Calu3 (cell line): ENCODE data around the gene ANK2. TPM values are rescaled to one million over a fixed set of nuclear protein-coding genes. Genes with fewer than 3 reads are reported as not detected.

ENCODE experiments used
- BruUV-seq: library from RNA; stranded (reverse); fragments of 400-500 nt; replicated peaks from 2 replicates; lab custom pipeline; 2021; lab: Mats Ljungman, UMichigan
- CTCF ChIA-PET: fragments of 300-600 bp; sonication (Branson Sonifier 250); formaldehyde crosslinking; loops from one replicate; lab custom pipeline; 2022; ENCODE audit warnings: antibody characterized with exemption; lab: Charles Lee
- DNase-seq: peaks from one replicate; pipeline ENCODE4 v3.0.0; 2022
- H3K27ac Mint-ChIP-seq: one replicate; pipeline ENCODE4 v1.8.0; 2022; ENCODE audit warnings: mixed read lengths; ENCODE audit not compliant: unreplicated experiment
- H3K27me3 Mint-ChIP-seq: one replicate; pipeline ENCODE4 v1.8.0; 2022; ENCODE audit warnings: mixed read lengths; ENCODE audit not compliant: unreplicated experiment
- H3K36me3 Mint-ChIP-seq: one replicate; pipeline ENCODE4 v1.8.0; 2022; ENCODE audit warnings: mild to moderate bottlenecking, moderate library complexity, mixed read lengths; ENCODE audit not compliant: insufficient read depth, unreplicated experiment
- H3K4me1 Mint-ChIP-seq: one replicate; pipeline ENCODE4 v1.8.0; 2022; ENCODE audit warnings: mild to moderate bottlenecking, low read depth, mixed read lengths; ENCODE audit not compliant: unreplicated experiment
- H3K4me3 Mint-ChIP-seq: one replicate; pipeline ENCODE4 v1.8.0; 2022; ENCODE audit warnings: mild to moderate bottlenecking, low read depth, moderate library complexity, mixed read lengths; ENCODE audit not compliant: unreplicated experiment
- H3K9me3 Mint-ChIP-seq: one replicate; pipeline ENCODE4 v1.8.0; 2022; ENCODE audit warnings: low read depth, mixed read lengths; ENCODE audit not compliant: unreplicated experiment
- CTCF ChIP-seq: fragments of 200-600 bp; IDR thresholded peaks from one replicate; pipeline ENCODE4 v1.8.0; 2022; ENCODE audit warnings: antibody characterized with exemption; ENCODE audit not compliant: unreplicated experiment
- intact Hi-C: fragments of 100-400 bp; cut with micrococcal nuclease; formaldehyde crosslinking; loops from one replicate; pipeline ENCODE4 v1.10.0; 2022; ENCODE audit not compliant: unreplicated experiment
- total RNA-seq: library from RNA; stranded (reverse); gene quantifications from 2 replicates; pipeline ENCODE4 v1.2.3, GENCODE V29; 2022

The ANK2 gene
- total RNA-seq, 1 experiment from 2014 or later, result 4.1 TPM

GRCh38 chr4:113255628-113256027 is 206.2 kb downstream of the ANK2 start:
- intact Hi-C loops, result no loop called here
- Mint-ChIP-seq H3K9me3 (no peaks in the 10 kb centered on the region), H3K27me3 (no peaks in the 10 kb centered on the region), H3K4me1 (no peaks in the 10 kb centered on the region), H3K36me3 (no peaks in the 10 kb centered on the region), H3K4me3 (no peak overlapping the region), H3K27ac (no peak overlapping the region)
- no peak for DNase-seq
- BruUV-seq, result no TSS peak
- TF ChIP-seq CTCF, result no peak
- CTCF ChIA-PET, result no interaction called here

- CTCF ChIA-PET, result no interaction called here
These were observed 207.5 kb downstream of the ANK2 start for GRCh38 chr4:113256946-113257345.

GRCh38 chr4:113260688-113261087 is 211.2 kb downstream of the ANK2 start:
- no TSS peak for BruUV-seq
- H3K27ac Mint-ChIP-seq, result no peak overlapping the region
- H3K4me1 Mint-ChIP-seq, result no peaks in the 10 kb centered on the region
- H3K27me3 Mint-ChIP-seq, result no peaks in the 10 kb centered on the region
- no peaks in the 10 kb centered on the region for H3K36me3 Mint-ChIP-seq
- H3K9me3 Mint-ChIP-seq, result no peaks in the 10 kb centered on the region
- TF ChIP-seq CTCF, result no peak
- DNase-seq, result no peak
- intact Hi-C loops, result no loop called here
- no peak overlapping the region for H3K4me3 Mint-ChIP-seq
- CTCF ChIA-PET, result no interaction called here

More at GRCh38 chr4:113256946-113257345, 207.5 kb downstream of the ANK2 start:
- no TSS peak for BruUV-seq
- Mint-ChIP-seq H3K27ac (no peak overlapping the region), H3K9me3 (no peaks in the 10 kb centered on the region), H3K4me1 (no peaks in the 10 kb centered on the region), H3K4me3 (no peak overlapping the region), H3K36me3 (no peaks in the 10 kb centered on the region), H3K27me3 (no peaks in the 10 kb centered on the region)
- no peak for TF ChIP-seq CTCF
- intact Hi-C loops, result no loop called here
- DNase-seq, result no peak

GRCh38 chr4:113263274-113263673 is 213.8 kb downstream of the ANK2 start:
- Mint-ChIP-seq H3K27ac (no peak overlapping the region), H3K9me3 (no peaks in the 10 kb centered on the region), H3K36me3 (no peaks in the 10 kb centered on the region), H3K4me1 (no peaks in the 10 kb centered on the region), H3K4me3 (no peak overlapping the region), H3K27me3 (no peaks in the 10 kb centered on the region)
- CTCF ChIA-PET, result no interaction called here
- TF ChIP-seq CTCF, result no peak
- intact Hi-C loops, result no loop called here
- no peak for DNase-seq
- no TSS peak for BruUV-seq
